Liver (tissue), 9 donors: ENCODE data around the gene PGBD2. TPM values are rescaled to one million over a fixed set of nuclear protein-coding genes. Genes with fewer than 3 reads are reported as not detected.

Experiments
- DNase-seq: peaks from one replicate; pipeline ENCODE4 v3.0.0-alpha.2; 2017; ENCODE audit warnings: low spot score
- H3K27ac ChIP-seq, 2 donors: one replicate each; pipeline ENCODE4 v1.7.0; 2013; ENCODE audit warnings: inconsistent platforms in 2 of 2, low read length in 2 of 2, control low read depth in 1 of 2, low read depth in 1 of 2, mild to moderate bottlenecking in 1 of 2
- H3K27me3 ChIP-seq, 4 donors: one replicate each; pipeline versions ENCODE4 v1.6.1 to v1.7.0; 2013; ENCODE audit warnings: low read length in 3 of 4, inconsistent platforms in 1 of 4, mild to moderate bottlenecking in 1 of 4, moderate library complexity in 1 of 4; ENCODE audit not compliant: control insufficient read depth in 4 of 4, insufficient read depth in 4 of 4
- H3K36me3 ChIP-seq, 4 donors: one replicate each; pipeline versions ENCODE4 v1.6.1 to v1.7.0; 2013; ENCODE audit warnings: low read length in 3 of 4, mild to moderate bottlenecking in 3 of 4, low read depth in 1 of 4, moderate library complexity in 1 of 4; ENCODE audit not compliant: control insufficient read depth in 4 of 4, insufficient read depth in 3 of 4
- H3K4me1 ChIP-seq, 4 donors: one replicate each; pipeline versions ENCODE4 v1.6.1 to v1.7.0; 2013; ENCODE audit warnings: low read length in 3 of 4, mild to moderate bottlenecking in 3 of 4, moderate library complexity in 1 of 4; ENCODE audit not compliant: control insufficient read depth in 4 of 4, insufficient read depth in 4 of 4
- H3K4me3 ChIP-seq, 3 donors: one replicate each; pipeline versions ENCODE4 v1.6.1 to v1.7.0; 2013; ENCODE audit warnings: low read length in 3 of 3, control low read depth in 1 of 3, low read depth in 1 of 3, mild to moderate bottlenecking in 1 of 3
- H3K9ac ChIP-seq, 2 donors: one replicate each; pipeline ENCODE4 v1.7.0; 2013; ENCODE audit warnings: low read length in 2 of 2, mild to moderate bottlenecking in 2 of 2, moderate library complexity in 2 of 2, control low read depth in 1 of 2, low read depth in 1 of 2
- H3K9me3 ChIP-seq, 4 donors: one replicate each; pipeline versions ENCODE4 v1.6.1 to v1.7.0; 2013; ENCODE audit warnings: low read length in 3 of 4; ENCODE audit not compliant: control insufficient read depth in 4 of 4
- ATF3 ChIP-seq: IDR thresholded peaks from 2 replicates; pipeline ENCODE4 v1.6.1; 2016; ENCODE audit warnings: antibody characterized with exemption
- CTCF ChIP-seq: fragments of 150-350 bp; IDR thresholded peaks from 2 replicates; pipeline ENCODE4 v1.5.1; 2017; ENCODE audit warnings: improper control_type of control experiment, low read depth, low read length; ENCODE audit not compliant: missing input control
- EGR1 ChIP-seq, 2 donors: IDR thresholded peaks; 2 replicates each; pipeline ENCODE4 v1.6.1; 2016 to 2018; ENCODE audit warnings: antibody characterized with exemption in 2 of 2, low read depth in 2 of 2
- GABPA ChIP-seq, 2 donors: IDR thresholded peaks in 1 of 2; conservative IDR thresholded peaks in 1 of 2; 2 replicates each; pipeline ENCODE4 v1.6.1; 2016; ENCODE audit warnings: antibody characterized with exemption in 2 of 2, mild to moderate bottlenecking in 1 of 2, moderate library complexity in 1 of 2
- JUND ChIP-seq, 2 donors: IDR thresholded peaks; 2 replicates each; pipeline ENCODE4 v1.6.1; 2016; ENCODE audit warnings: antibody characterized with exemption in 2 of 2
- MAX ChIP-seq: IDR thresholded peaks from 2 replicates; pipeline ENCODE4 v1.6.1; 2016; ENCODE audit warnings: antibody characterized with exemption
- NR2F2 ChIP-seq: IDR thresholded peaks from 2 replicates; pipeline ENCODE4 v1.6.1; 2016; ENCODE audit warnings: antibody characterized with exemption
- RAD21 ChIP-seq, 2 donors: IDR thresholded peaks; 2 replicates each; pipeline ENCODE4 v1.6.1; 2016; ENCODE audit warnings: antibody characterized with exemption in 2 of 2, mild to moderate bottlenecking in 2 of 2
- SP1 ChIP-seq: IDR thresholded peaks from 2 replicates; pipeline ENCODE4 v1.6.1; 2018; ENCODE audit warnings: antibody characterized with exemption, mild to moderate bottlenecking
- TAF1 ChIP-seq: conservative IDR thresholded peaks from 2 replicates; pipeline ENCODE4 v1.6.1; 2016; ENCODE audit warnings: antibody characterized with exemption, mild to moderate bottlenecking
- YY1 ChIP-seq: IDR thresholded peaks from 2 replicates; pipeline ENCODE4 v1.6.1; 2016; ENCODE audit warnings: antibody characterized with exemption, mild to moderate bottlenecking
- ZBTB33 ChIP-seq: IDR thresholded peaks from 2 replicates; pipeline ENCODE4 v1.6.1; 2016; ENCODE audit warnings: antibody characterized with exemption
- WGBS: extraction: QIAGEN DNeasy Blood & Tissue Kit; methylation state at CpG from one replicate; pipeline ENCODE4 v1.1.7; 2013; 5-methylcytosine and 5-hydroxymethylcytosine counted together
- polyA plus RNA-seq, 2 donors: library from polyadenylated mRNA; stranded (reverse) in 1 of 2; unstranded in 1 of 2; fragments of 200-250 nt in 1 of 2; fragments of >200 nt in 1 of 2; fragmentation: Nextera tagmentation in 1 of 2; extraction: Ambion mirVana in 1 of 2; gene quantifications; one replicate each; pipeline versions ENCODE4 v1.2.1 to v1.2.3, GENCODE V29; 2013 to 2015
- total RNA-seq, 2 donors: library from RNA; depleted of rRNA; stranded (reverse); fragments of >200 nt; gene quantifications; one replicate each; pipeline ENCODE4 v1.2.3, GENCODE V29; 2014
- TF ChIP-seq, protein P1 (sequence below): IDR thresholded peaks from 2 replicates; pipeline ENCODE4 v1.6.1; 2016; ENCODE audit warnings: antibody characterized with exemption, mild to moderate bottlenecking
- donor health status: healthy.
- donor health status: healthy.
- donor health status: healthy.
- donor health status: healthy.
- donor health status: healthy.

Gene PGBD2
- total and polyA plus RNA-seq, 4 donors = 2.6 to 11.1 (median 4.7) TPM

- TF ChIP-seq YY1 (peak; percentile 35), NR2F2 (peak; percentile 13), ZBTB33 (peak; percentile 92)
Measured at GRCh38 chr1:248873409-248873992, 32.5 kb upstream of the PGBD2 start (continued).

GRCh38 chr1:248873993-248874533 is 32.0 kb upstream of the PGBD2 start:
- H3K9ac ChIP-seq = peak overlapping the region in 1 of 2 donors; percentile 77
- DNase-seq = peak; percentile 93
- TF ChIP-seq RAD21 (IDR thresholded peaks at IDR 0.05) (no peak), SP1 (peak; percentile 6), CTCF (no peak), EGR1 (IDR thresholded peaks at IDR 0.05; ENCODE audit: low read depth in 2 of 2) (no peak), JUND (IDR thresholded peaks at IDR 0.05) (peak in 1 of 2 donors; percentile 57), YY1 (peak; percentile 14), ATF3 (peak; percentile 99), MAX (peak; percentile 24)
- TF ChIP-seq, protein P1, sequence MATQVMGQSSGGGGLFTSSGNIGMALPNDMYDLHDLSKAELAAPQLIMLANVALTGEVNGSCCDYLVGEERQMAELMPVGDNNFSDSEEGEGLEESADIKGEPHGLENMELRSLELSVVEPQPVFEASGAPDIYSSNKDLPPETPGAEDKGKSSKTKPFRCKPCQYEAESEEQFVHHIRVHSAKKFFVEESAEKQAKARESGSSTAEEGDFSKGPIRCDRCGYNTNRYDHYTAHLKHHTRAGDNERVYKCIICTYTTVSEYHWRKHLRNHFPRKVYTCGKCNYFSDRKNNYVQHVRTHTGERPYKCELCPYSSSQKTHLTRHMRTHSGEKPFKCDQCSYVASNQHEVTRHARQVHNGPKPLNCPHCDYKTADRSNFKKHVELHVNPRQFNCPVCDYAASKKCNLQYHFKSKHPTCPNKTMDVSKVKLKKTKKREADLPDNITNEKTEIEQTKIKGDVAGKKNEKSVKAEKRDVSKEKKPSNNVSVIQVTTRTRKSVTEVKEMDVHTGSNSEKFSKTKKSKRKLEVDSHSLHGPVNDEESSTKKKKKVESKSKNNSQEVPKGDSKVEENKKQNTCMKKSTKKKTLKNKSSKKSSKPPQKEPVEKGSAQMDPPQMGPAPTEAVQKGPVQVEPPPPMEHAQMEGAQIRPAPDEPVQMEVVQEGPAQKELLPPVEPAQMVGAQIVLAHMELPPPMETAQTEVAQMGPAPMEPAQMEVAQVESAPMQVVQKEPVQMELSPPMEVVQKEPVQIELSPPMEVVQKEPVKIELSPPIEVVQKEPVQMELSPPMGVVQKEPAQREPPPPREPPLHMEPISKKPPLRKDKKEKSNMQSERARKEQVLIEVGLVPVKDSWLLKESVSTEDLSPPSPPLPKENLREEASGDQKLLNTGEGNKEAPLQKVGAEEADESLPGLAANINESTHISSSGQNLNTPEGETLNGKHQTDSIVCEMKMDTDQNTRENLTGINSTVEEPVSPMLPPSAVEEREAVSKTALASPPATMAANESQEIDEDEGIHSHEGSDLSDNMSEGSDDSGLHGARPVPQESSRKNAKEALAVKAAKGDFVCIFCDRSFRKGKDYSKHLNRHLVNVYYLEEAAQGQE = peak; percentile 13
- H3K27me3 ChIP-seq = no peaks in the 10 kb centered on the region
- peak overlapping the region; percentile 79 to 90 for H3K27ac ChIP-seq
- no peaks in the 10 kb centered on the region for H3K9me3 ChIP-seq
- 9% methylated on average over 23 of the region's 23 CpGs for WGBS
- H3K4me1 ChIP-seq = peaks cover 2 to 12% (median 4%) of the 10 kb centered on the region in 4 donors
- peak overlapping the region; percentile 50 to 76 (median 51) for H3K4me3 ChIP-seq
- no peaks in the 10 kb centered on the region for H3K36me3 ChIP-seq

GRCh38 chr1:248881261-248881660 is 24.8 kb upstream of the PGBD2 start:
- 88% methylated on average over 1 of the region's 1 CpG for WGBS
- Histone ChIP-seq H3K27ac (no peak overlapping the region), H3K4me1 (no peaks in the 10 kb centered on the region), H3K36me3 (no peaks in the 10 kb centered on the region), H3K9ac (no peak overlapping the region), H3K9me3 (no peaks in the 10 kb centered on the region), H3K4me3 (no peak overlapping the region), H3K27me3 (no peaks in the 10 kb centered on the region)
- DNase-seq = no peak
- TF ChIP-seq NR2F2 (no peak), TAF1 (no peak), GABPA (IDR thresholded peaks at IDR 0.05 in 1 of 2, conservative IDR thresholded peaks at IDR 0.05 in 1 of 2) (no peak), ZBTB33 (no peak), RAD21 (IDR thresholded peaks at IDR 0.05) (no peak)
- TF ChIP-seq, protein P1 = no peak
